Measurements from ENCODE around the gene ACP7. TPM values are rescaled to one million over a fixed set of nuclear protein-coding genes. Genes with fewer than 3 reads are reported as not detected.
"Not testable (repeated sequence)": the region's sequence is repeated elsewhere in the genome, so short reads cannot be mapped to it uniquely, and the experiment has no call there.

ACP7 gene
- total and polyA plus RNA-seq, 2 donors (not counting 1 experiment from before 2014, with no cell fraction given) = not detected

DNA sequence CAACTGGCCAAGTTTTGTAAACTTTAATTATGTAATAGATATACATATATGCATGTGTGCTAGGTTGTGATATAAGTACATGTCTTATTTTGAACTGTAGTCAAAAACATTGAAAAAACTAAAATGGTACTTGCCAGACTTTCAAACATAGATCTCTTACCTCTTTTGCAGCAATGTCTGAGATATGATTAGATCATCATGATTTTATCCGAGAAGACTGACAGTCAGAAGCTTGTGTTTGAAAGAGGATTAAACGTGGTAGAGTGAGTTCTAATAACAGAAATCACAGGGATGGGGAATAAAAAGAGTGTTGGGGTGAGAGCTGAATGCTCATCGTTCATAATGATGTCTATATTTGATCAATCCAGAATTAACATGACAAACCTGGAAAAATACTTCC, 18.2 kb upstream of the ACP7 start:
- Histone ChIP-seq H3K27ac (ENCODE audit: insufficient read depth, low read length) (no peak overlapping the region), H3K4me2 (ENCODE audit: extremely low read depth, insufficient read depth, low read length) (no peak overlapping the region), H3K27me3 (ENCODE audit: control insufficient read depth, insufficient read depth, low read length) (no peaks in the 10 kb centered on the region), H3K4me3 (replicated peaks in 1 of 4; ENCODE audit: control extremely low read depth in 1 of 4, insufficient read depth in 1 of 4, low read depth in 3 of 4, low read length in 4 of 4) (no peak overlapping the region), H4K20me1 (ENCODE audit: control insufficient read depth, extremely low read depth, insufficient read depth, low read length) (no peaks in the 10 kb centered on the region), H3K79me2 (ENCODE audit: control insufficient read depth, insufficient read depth, low read length) (no peaks in the 10 kb centered on the region), H3K4me1 (ENCODE audit: control insufficient read depth, extremely low read depth, insufficient read depth, low read length) (no peaks in the 10 kb centered on the region), H3K9ac (ENCODE audit: insufficient read depth, low read length) (no peak overlapping the region), H3K36me3 (ENCODE audit: control insufficient read depth, insufficient read depth, low read length) (no peaks in the 10 kb centered on the region), H3K9me3 (ENCODE audit: control insufficient read depth, insufficient read depth, low read depth, low read length) (no peaks in the 10 kb centered on the region), H2AFZ (ENCODE audit: low read length) (no peak overlapping the region)
- DNase-seq (ENCODE audit: low read depth in 2 of 2) = no peak
- no peak for TF ChIP-seq EZH2 (IDR thresholded peaks at IDR 0.05; ENCODE audit: low read length, missing control alignments)
- TF ChIP-seq CTCF (conservative IDR thresholded peaks at IDR 0.05 in 1 of 2, IDR thresholded peaks at IDR 0.05 in 1 of 2; ENCODE audit: low read depth in 1 of 2, low read length in 2 of 2) = no peak

DNA sequence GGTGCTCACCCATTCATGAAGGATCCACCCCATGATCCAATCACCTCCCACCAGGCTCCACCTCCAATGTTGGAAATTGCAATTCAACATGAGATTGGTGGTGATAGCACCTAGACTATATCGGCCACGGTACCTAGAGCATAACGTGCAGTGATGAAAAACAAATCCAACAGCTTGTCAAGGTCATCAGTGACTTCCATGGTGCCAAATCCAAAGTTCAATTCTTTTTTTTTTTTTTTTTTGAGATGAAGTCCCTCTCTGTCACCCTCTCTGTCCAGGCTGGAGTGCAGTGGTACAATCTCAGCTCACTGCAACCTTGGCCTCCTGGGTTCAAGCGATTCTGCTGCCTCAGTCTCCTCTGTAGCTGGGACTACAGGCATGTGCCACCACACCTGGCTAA, 17.1 kb upstream of the ACP7 start:
- Histone ChIP-seq H3K79me2 (ENCODE audit: control insufficient read depth, insufficient read depth, low read length) (no peaks in the 10 kb centered on the region), H2AFZ (ENCODE audit: low read length) (no peak overlapping the region), H3K4me3 (replicated peaks in 1 of 4; ENCODE audit: control extremely low read depth in 1 of 4, insufficient read depth in 1 of 4, low read depth in 3 of 4, low read length in 4 of 4) (no peak overlapping the region), H4K20me1 (ENCODE audit: control insufficient read depth, extremely low read depth, insufficient read depth, low read length) (no peaks in the 10 kb centered on the region), H3K4me1 (ENCODE audit: control insufficient read depth, extremely low read depth, insufficient read depth, low read length) (no peaks in the 10 kb centered on the region), H3K9ac (ENCODE audit: insufficient read depth, low read length) (no peak overlapping the region), H3K9me3 (ENCODE audit: control insufficient read depth, insufficient read depth, low read depth, low read length) (no peaks in the 10 kb centered on the region), H3K4me2 (ENCODE audit: extremely low read depth, insufficient read depth, low read length) (no peak overlapping the region), H3K27me3 (ENCODE audit: control insufficient read depth, insufficient read depth, low read length) (no peaks in the 10 kb centered on the region), H3K36me3 (ENCODE audit: control insufficient read depth, insufficient read depth, low read length) (no peaks in the 10 kb centered on the region), H3K27ac (ENCODE audit: insufficient read depth, low read length) (no peak overlapping the region)
- DNase-seq (ENCODE audit: low read depth in 2 of 2) = no peak
- no peak for TF ChIP-seq EZH2 (IDR thresholded peaks at IDR 0.05; ENCODE audit: low read length, missing control alignments)
- TF ChIP-seq CTCF (conservative IDR thresholded peaks at IDR 0.05 in 1 of 2, IDR thresholded peaks at IDR 0.05 in 1 of 2; ENCODE audit: low read depth in 1 of 2, low read length in 2 of 2) = no peak

GRCh38 chr19:39068259-39068658, 15.9 kb upstream of the ACP7 start:
- H4K20me1 ChIP-seq (ENCODE audit: control insufficient read depth, extremely low read depth, insufficient read depth, low read length); H3K9ac ChIP-seq (ENCODE audit: insufficient read depth, low read length); H3K27me3 ChIP-seq (ENCODE audit: control insufficient read depth, insufficient read depth, low read length); H3K4me2 ChIP-seq (ENCODE audit: extremely low read depth, insufficient read depth, low read length); DNase-seq (ENCODE audit: low read depth in 2 of 2); H3K9me3 ChIP-seq (ENCODE audit: control insufficient read depth, insufficient read depth, low read depth, low read length); H3K36me3 ChIP-seq (ENCODE audit: control insufficient read depth, insufficient read depth, low read length); H3K4me3 ChIP-seq (replicated peaks in 1 of 4; ENCODE audit: control extremely low read depth in 1 of 4, insufficient read depth in 1 of 4, low read depth in 3 of 4, low read length in 4 of 4); H3K79me2 ChIP-seq (ENCODE audit: control insufficient read depth, insufficient read depth, low read length); H3K4me1 ChIP-seq (ENCODE audit: control insufficient read depth, extremely low read depth, insufficient read depth, low read length); H3K27ac ChIP-seq (ENCODE audit: insufficient read depth, low read length); H2AFZ ChIP-seq (ENCODE audit: low read length): not testable (repeated sequence)

Data from fibroblast of lung (primary cell).